K562 (cell line): Measurements from ENCODE around the gene CHCHD10. TPM values are rescaled to one million over a fixed set of nuclear protein-coding genes. Genes with fewer than 3 reads are reported as not detected.

Experiments used
- ATAC-seq: fragments of 200-7000 bp; cut with Tn5 transposase; 3 replicates; pipeline ENCODE4 v1.9.1; 2020; ENCODE audit warnings: moderate library complexity
- BruUV-seq: library from RNA; stranded (reverse); fragments of 400-500 nt; replicated peaks from 2 replicates; lab custom pipeline; 2021; lab: Mats Ljungman, UMichigan
- CTCF ChIA-PET: fragments of 300-600 bp; formaldehyde crosslinking; extraction: SDS; loops from one replicate; lab custom pipeline; 2021; ENCODE audit warnings: low intra/inter-chr PET ratio; lab: Yijun Ruan, JAX
- POLR2A ChIA-PET: fragments of 300-600, 350-650 bp; sonication (Branson Sonifier 250); formaldehyde crosslinking; extraction: SDS; loops from one replicate; lab custom pipeline; 2021; ENCODE audit warnings: antibody characterized with exemption, inconsistent platforms; lab: Yijun Ruan, JAX
- DNase-seq, 4 experiments: peaks; one replicate each; pipeline versions ENCODE4 v3.0.0 to v3.0.0-alpha.2; 2011 to 2018; ENCODE audit warnings: low spot score in 3 of 4, mixed read lengths in 3 of 4; ENCODE audit errors: extremely low read depth in 1 of 4
- FAIRE-seq: peaks from 2 replicates; lab custom pipeline; 2011; peaks lifted over from hg19 to GRCh38; lab: Jason Lieb, UNC
- H2AFZ ChIP-seq: 2 replicates; pipeline ENCODE4 v1.6.0; 2011; ENCODE audit warnings: low read depth, low read length, control low read depth, inconsistent platforms
- H3K27ac ChIP-seq: fragments of 200-600 bp; 3 replicates; pipeline ENCODE4 v1.8.0; 2011; ENCODE audit warnings: low read depth, mild to moderate bottlenecking, control low read depth, inconsistent platforms, low read length, moderate library complexity, mixed read lengths; ENCODE audit errors: extremely low read depth
- H3K27me3 ChIP-seq, 2 experiments: fragments of 300-600 bp in 1 of 2; 2 replicates in 1 of 2; 3 replicates in 1 of 2; pipeline versions ENCODE4 v1.6.0 to v1.8.0; 2011; ENCODE audit warnings: inconsistent platforms in 2 of 2, low read length in 2 of 2, mild to moderate bottlenecking in 1 of 2, mixed read lengths in 1 of 2, moderate library complexity in 1 of 2; ENCODE audit not compliant: control insufficient read depth in 2 of 2, insufficient read depth in 2 of 2
- H3K36me3 ChIP-seq: fragments of 300-600 bp; 3 replicates; pipeline ENCODE4 v1.8.0; 2011; ENCODE audit warnings: mild to moderate bottlenecking, low read length, inconsistent platforms; ENCODE audit not compliant: control insufficient read depth, insufficient read depth
- H3K4me1 ChIP-seq, 2 experiments: fragments of 200-600 bp in 1 of 2; replicated peaks in 1 of 2; 2 replicates in 1 of 2; 3 replicates in 1 of 2; pipeline versions ENCODE4 v1.5.1 to v1.8.0; 2011; ENCODE audit warnings: inconsistent platforms in 2 of 2, low read length in 2 of 2, mild to moderate bottlenecking in 1 of 2, mixed read lengths in 1 of 2, moderate library complexity in 1 of 2; ENCODE audit not compliant: control insufficient read depth in 2 of 2, insufficient read depth in 2 of 2
- H3K4me2 ChIP-seq: 2 replicates; pipeline ENCODE4 v1.6.1; 2011; ENCODE audit warnings: low read length, control low read depth, inconsistent platforms, mixed read lengths; ENCODE audit not compliant: insufficient read depth
- H3K4me3 ChIP-seq: fragments of 200-600 bp; sonication (generic), shearing (Covaris generic); 2 replicates; pipeline ENCODE4 v1.5.1; 2016; ENCODE audit warnings: control low read depth, inconsistent platforms
- H3K79me2 ChIP-seq: fragments of 200-600 bp; 3 replicates; pipeline ENCODE4 v1.8.0; 2011; ENCODE audit warnings: low read length, inconsistent platforms; ENCODE audit not compliant: control insufficient read depth, insufficient read depth
- H3K9ac ChIP-seq, 2 experiments: 2 replicates each; pipeline versions ENCODE4 v1.6.0 to v1.6.1; 2011; ENCODE audit warnings: low read depth in 2 of 2, low read length in 2 of 2, control low read depth in 1 of 2, inconsistent platforms in 1 of 2, mild to moderate bottlenecking in 1 of 2, mixed read lengths in 1 of 2; ENCODE audit not compliant: insufficient read depth in 1 of 2
- H3K9me1 ChIP-seq: one replicate; pipeline ENCODE4 v1.6.0; 2011; ENCODE audit warnings: inconsistent platforms, mild to moderate bottlenecking, low read length, moderate library complexity; ENCODE audit not compliant: control insufficient read depth, insufficient read depth
- H3K9me3 ChIP-seq: replicated peaks from 2 replicates; pipeline ENCODE4 v1.5.1; 2011; ENCODE audit warnings: low read depth, low read length, inconsistent platforms; ENCODE audit not compliant: control insufficient read depth, insufficient read depth
- H4K20me1 ChIP-seq: replicated peaks from 2 replicates; pipeline ENCODE4 v1.6.1; 2011; ENCODE audit warnings: low read length, inconsistent platforms, mixed read lengths; ENCODE audit not compliant: control insufficient read depth, insufficient read depth
- ATF1 ChIP-seq, 2 experiments: fragments of 450-650 bp in 1 of 2; IDR thresholded peaks; 2 replicates each; pipeline ENCODE4 v1.6.1; 2016; ENCODE audit warnings: missing compliant biosample characterization in 1 of 2, missing genetic modification characterization in 1 of 2
- CBFA2T3 ChIP-seq: fragments of 450-650 bp; IDR thresholded peaks from 2 replicates; pipeline ENCODE4 v1.6.1; 2017
- CEBPZ ChIP-seq: fragments of 150-350 bp; IDR thresholded peaks from 2 replicates; pipeline ENCODE4 v1.6.1; 2014; ENCODE audit warnings: low read depth, mild to moderate bottlenecking, low read length, borderline replicate concordance
- CHCHD3 ChIP-seq: fragments of 250-450 bp; sonication (Bioruptor Pico); IDR thresholded peaks from 2 replicates; pipeline ENCODE4 v2.1.2; 2022; ENCODE audit warnings: mild to moderate bottlenecking
- FOXP4 ChIP-seq: sonication (generic); formaldehyde crosslinking; IDR thresholded peaks from 2 replicates; pipeline ENCODE4 v1.8.0; 2022; ENCODE audit warnings: mild to moderate bottlenecking, missing genetic modification reagents, borderline replicate concordance
- GATAD2B ChIP-seq: fragments of 450-650 bp; IDR thresholded peaks from 2 replicates; pipeline ENCODE4 v1.6.1; 2017; ENCODE audit warnings: mild to moderate bottlenecking, borderline replicate concordance
- MEF2A ChIP-seq: IDR thresholded peaks from 2 replicates; pipeline ENCODE4 v1.6.1; 2011; ENCODE audit warnings: low read depth, mild to moderate bottlenecking, low read length, moderate library complexity; ENCODE audit not compliant: control insufficient read depth
- MXI1 ChIP-seq: IDR thresholded peaks from 2 replicates; pipeline ENCODE4 v1.6.1; 2011; ENCODE audit warnings: low read depth, mild to moderate bottlenecking, improper control_type of control experiment, low read length
- MYC ChIP-seq, 2 experiments: fragments of 250-450 bp in 1 of 2; sonication (Bioruptor Pico) in 1 of 2; IDR thresholded peaks; 2 replicates each; pipeline versions ENCODE4 v1.5.1 to v1.6.1; 2012 to 2021; ENCODE audit warnings: low read depth in 2 of 2, borderline replicate concordance in 1 of 2, improper control_type of control experiment in 1 of 2, low read length in 1 of 2, mild to moderate bottlenecking in 1 of 2, moderate library complexity in 1 of 2
- NBN ChIP-seq: fragments of 450-650 bp; IDR thresholded peaks from 2 replicates; pipeline ENCODE4 v1.6.1; 2016; ENCODE audit warnings: low read depth, mild to moderate bottlenecking
- NFATC3 ChIP-seq: fragments of 450-650 bp; IDR thresholded peaks from 2 replicates; pipeline ENCODE4 v1.6.1; 2017; ENCODE audit warnings: mild to moderate bottlenecking
- RBFOX2 ChIP-seq: fragments of 200-400 bp; formaldehyde crosslinking; IDR thresholded peaks from 2 replicates; pipeline ENCODE4 v1.6.1; 2017; ENCODE audit warnings: low read depth, mild to moderate bottlenecking, low read length, moderate library complexity
- SAFB ChIP-seq: fragments of 200-400 bp; formaldehyde crosslinking; IDR thresholded peaks from 2 replicates; pipeline ENCODE4 v1.6.1; 2017; ENCODE audit warnings: low read depth, low read length, borderline replicate concordance
- ZBTB43 ChIP-seq: sonication (generic); formaldehyde crosslinking; IDR thresholded peaks from 2 replicates; pipeline ENCODE4 v1.8.0; 2023; ENCODE audit warnings: mild to moderate bottlenecking, missing genetic modification reagents
- ZNF224 ChIP-seq: sonication (generic); formaldehyde crosslinking; IDR thresholded peaks from 2 replicates; pipeline ENCODE4 v1.8.0; 2022; ENCODE audit warnings: mild to moderate bottlenecking, missing genetic modification reagents
- ZNF764 ChIP-seq: fragments of 250-450 bp; sonication (Bioruptor Pico); IDR thresholded peaks from 2 replicates; pipeline ENCODE4 v1.4.0; 2020; ENCODE audit warnings: low read depth, mild to moderate bottlenecking, moderate library complexity
- WGBS: fragments of 100-300 bp; shearing (Covaris generic); methylation state at CpG from one replicate; pipeline ENCODE4 v1.1.6; 2016; ENCODE audit warnings: low coverage, mixed read lengths; ENCODE audit not compliant: insufficient coverage; ENCODE audit errors: missing lambda C conversion rate; 5-methylcytosine and 5-hydroxymethylcytosine counted together
- in situ Hi-C: fragments of 300-500 bp; cut with MboI; formaldehyde crosslinking; loops from 4 replicates; pipeline ENCODE4 v1.15.0; 2018; ENCODE audit warnings: inconsistent platforms, mixed read lengths
- intact Hi-C: fragments of 100-400 bp; cut with micrococcal nuclease; formaldehyde crosslinking; loops from 2 replicates; pipeline ENCODE4 v1.14.2; 2022
- polyA plus RNA-seq, 8 experiments: library from polyadenylated mRNA; depleted of rRNA in 4 of 8; stranded (reverse) in 5 of 8; unstranded in 3 of 8; fragments of >200 nt; fragmentation: Nextera tagmentation in 2 of 8; fragmentation: Illumina TruSeq in 1 of 8; extraction: Ambion mirVana in 2 of 8; extraction: Trizol in 1 of 8; gene quantifications; 2 replicates each; pipeline versions ENCODE4 v1.2.1 to v1.2.3, GENCODE V29; 2011 to 2014; ENCODE audit warnings: inconsistent platforms in 1 of 8, missing spikeins in 1 of 8
- total RNA-seq, 7 experiments: library from RNA; depleted of rRNA in 6 of 7; stranded (reverse); fragments of >200 nt in 6 of 7; fragmentation: Illumina TruSeq in 2 of 7; extraction: Trizol in 2 of 7; gene quantifications; 2 replicates each; pipeline versions ENCODE4 v1.2.1 to v1.2.3, GENCODE V29; 2011 to 2021; ENCODE audit warnings: low replicate concordance in 1 of 7

CHCHD10 gene
- total and polyA plus RNA-seq, 9 of the 15 experiments (the other 6 are each of a cell fraction or from before 2014, with no cell fraction given), result 15.2 to 292 (median 102) TPM

- H2AFZ ChIP-seq, result no peak overlapping the region
- in situ Hi-C loops, result no loop called here
- no peak for FAIRE-seq
- no peak for ATAC-seq
- WGBS, result 44% methylated on average over 2 of the region's 2 CpGs
- intact Hi-C loops, result no loop called here
- BruUV-seq, result no TSS peak
- no peak for DNase-seq
- H3K27ac ChIP-seq, result no peak overlapping the region
- TF ChIP-seq ZBTB43 (no peak), RBFOX2 (no peak), MEF2A (no peak), FOXP4 (CRISPR knock-in tag) (no peak), ZNF764 (CRISPR knock-in tag) (no peak), ATF1 (CRISPR knock-in tag; IDR thresholded peaks at IDR 0.05) (no peak), ATF1 (tag; IDR thresholded peaks at IDR 0.05) (no peak), MYC (IDR thresholded peaks at IDR 0.05; ENCODE audit: low read depth, low read length) (no peak), MYC (CRISPR knock-in tag; IDR thresholded peaks at IDR 0.05; ENCODE audit: borderline replicate concordance, low read depth) (no peak), NFATC3 (no peak), CHCHD3 (CRISPR knock-in tag) (no peak), SAFB (no peak), CBFA2T3 (no peak), ZNF224 (CRISPR knock-in tag) (no peak), MXI1 (no peak), NBN (no peak), CEBPZ (no peak), GATAD2B (no peak)
- H3K4me2 ChIP-seq, result no peak overlapping the region
- H3K4me1 ChIP-seq, result no peaks in the 10 kb centered on the region; a peak in 2 of 5 replicates
- H3K9me1 ChIP-seq, result no peaks in the 10 kb centered on the region
- no peaks in the 10 kb centered on the region for H4K20me1 ChIP-seq
- no peaks in the 10 kb centered on the region for H3K36me3 ChIP-seq
- no peak overlapping the region for H3K9ac ChIP-seq
- ChIA-PET POLR2A (no interaction called here), CTCF (interaction anchor here (0.6 kb wide), 1 partner anchor 111 kb away, joined by 3 read pairs; no protein-coding TSS in a partner anchor)
- H3K4me3 ChIP-seq, result no peak overlapping the region
- H3K79me2 ChIP-seq, result no peaks in the 10 kb centered on the region
- no peaks in the 10 kb centered on the region for H3K9me3 ChIP-seq
- H3K27me3 ChIP-seq, result no peaks in the 10 kb centered on the region
Observed at GRCh38 chr22:23722724-23723123, 45.0 kb downstream of the CHCHD10 start.
